ENCODE results near the gene TFPT.

DNA sequence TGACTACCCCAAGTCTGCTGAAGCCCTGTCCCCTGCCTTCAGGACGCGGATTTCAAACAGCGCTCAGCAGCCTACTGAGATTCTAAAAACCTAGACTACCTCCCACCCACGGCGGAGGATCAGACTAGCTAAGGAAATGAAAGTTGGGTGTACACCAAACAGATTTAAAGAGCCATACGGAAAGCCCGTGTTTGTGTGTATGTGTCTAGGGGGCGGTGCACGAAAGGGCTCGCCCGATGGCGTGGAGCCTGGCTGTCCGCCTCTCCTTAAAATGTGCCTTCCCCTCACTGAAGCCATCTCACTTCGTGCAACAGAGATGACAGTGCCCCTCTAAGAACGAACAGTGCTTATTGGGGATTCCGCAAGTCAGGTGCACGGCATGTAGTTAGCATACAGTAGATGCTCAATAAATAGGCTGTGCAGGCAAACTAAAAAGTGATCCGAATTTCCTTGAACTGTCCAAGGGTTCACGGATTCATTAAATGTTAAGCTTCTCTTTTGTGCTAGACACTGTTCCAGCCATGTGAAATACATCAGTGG lies 43.4 kb upstream of the TFPT start:
- no peak for TF ChIP-seq POLR2A (IDR thresholded peaks at IDR 0.05; ENCODE audit: low read depth)
- TF ChIP-seq POLR2AphosphoS5 (IDR thresholded peaks at IDR 0.05): no peak
- no peak for TF ChIP-seq EP300 (IDR thresholded peaks at IDR 0.05)

All from esophagus muscularis mucosa (tissue), 3 donors.